CD14-positive monocyte (primary cell): Measurements from ENCODE around the gene APBA2. TPM values are rescaled to one million over a fixed set of nuclear protein-coding genes. Genes with fewer than 3 reads are reported as not detected.
"Not testable (repeated sequence)": the region's sequence is repeated elsewhere in the genome, so short reads cannot be mapped to it uniquely, and the experiment has no call there.

Source experiments
- DNase-seq, 3 donors: peaks; one replicate each; pipeline ENCODE4 v3.0.0-alpha.2; 2011 to 2022
- H2AFZ ChIP-seq: 2 replicates; pipeline ENCODE4 v1.6.0; 2012; ENCODE audit warnings: mild to moderate bottlenecking, low read depth, low read length, inconsistent platforms; ENCODE audit not compliant: insufficient read depth, poor library complexity, severe bottlenecking
- H3K27ac ChIP-seq, 2 donors: 1 replicate in 1 of 2; 2 replicates in 1 of 2; pipeline ENCODE4 v1.5.1; 2012 to 2013; ENCODE audit warnings: low read length in 2 of 2, control low read depth in 1 of 2, inconsistent platforms in 1 of 2, low read depth in 1 of 2, mild to moderate bottlenecking in 1 of 2
- H3K27me3 ChIP-seq, 2 donors: one replicate each; pipeline versions ENCODE4 v1.6.0 to v1.6.1; 2011 to 2013; ENCODE audit warnings: low read length in 2 of 2; ENCODE audit not compliant: control insufficient read depth in 2 of 2, insufficient read depth in 2 of 2
- H3K36me3 ChIP-seq, 2 donors: replicated peaks in 1 of 2; 1 replicate in 1 of 2; 2 replicates in 1 of 2; pipeline versions ENCODE4 v1.5.1 to v1.6.1; 2012 to 2013; ENCODE audit warnings: low read length in 2 of 2, control low read depth in 1 of 2, inconsistent platforms in 1 of 2, mild to moderate bottlenecking in 1 of 2; ENCODE audit not compliant: insufficient read depth in 2 of 2, control insufficient read depth in 1 of 2
- H3K4me1 ChIP-seq, 2 donors: 1 replicate in 1 of 2; 2 replicates in 1 of 2; pipeline versions ENCODE4 v1.5.1 to v1.6.1; 2012 to 2013; ENCODE audit warnings: low read length in 2 of 2, control low read depth in 1 of 2, inconsistent platforms in 1 of 2, mild to moderate bottlenecking in 1 of 2, moderate library complexity in 1 of 2; ENCODE audit not compliant: insufficient read depth in 2 of 2, control insufficient read depth in 1 of 2
- H3K4me2 ChIP-seq: replicated peaks from 2 replicates; pipeline ENCODE3; 2012; ENCODE audit warnings: low read length, moderate library complexity, mild to moderate bottlenecking; ENCODE audit not compliant: poor library complexity, severe bottlenecking; ENCODE audit errors: extremely low read depth
- H3K4me3 ChIP-seq, 3 experiments: fragments of 200-600 bp in 1 of 3; sonication (generic) in 1 of 3; replicated peaks in 1 of 3; 1 replicate in 2 of 3; 2 replicates in 1 of 3; pipeline ENCODE4 v1.5.1; 2011 to 2013; ENCODE audit warnings: low read length in 3 of 3, mild to moderate bottlenecking in 3 of 3, control low read depth in 2 of 3, low read depth in 2 of 3, inconsistent platforms in 1 of 3, moderate library complexity in 1 of 3
- H3K79me2 ChIP-seq: 2 replicates; pipeline ENCODE4 v1.6.0; 2012; ENCODE audit warnings: mild to moderate bottlenecking, control low read depth, inconsistent platforms, low read length, moderate library complexity; ENCODE audit not compliant: insufficient read depth
- H3K9ac ChIP-seq: 2 replicates; pipeline ENCODE4 v1.6.0; 2017; ENCODE audit warnings: low read length, mild to moderate bottlenecking; ENCODE audit not compliant: insufficient read depth, poor library complexity, severe bottlenecking
- H3K9me3 ChIP-seq, 2 donors: replicated peaks in 1 of 2; 1 replicate in 1 of 2; 2 replicates in 1 of 2; pipeline versions ENCODE4 v1.5.1 to v1.6.1; 2012 to 2013; ENCODE audit warnings: low read length in 2 of 2, control low read depth in 1 of 2; ENCODE audit not compliant: control insufficient read depth in 1 of 2, insufficient read depth in 1 of 2
- H4K20me1 ChIP-seq: 2 replicates; pipeline ENCODE4 v1.6.0; 2012; ENCODE audit warnings: mild to moderate bottlenecking, low read length, control low read depth, moderate library complexity; ENCODE audit not compliant: insufficient read depth
- H3K27ac Mint-ChIP-seq, 7 donors: one replicate each; pipeline ENCODE4 v1.8.0; 2020; ENCODE audit warnings: mild to moderate bottlenecking in 7 of 7, mixed read lengths in 7 of 7, moderate library complexity in 6 of 7, inconsistent platforms in 2 of 7
- H3K27me3 Mint-ChIP-seq, 3 donors: one replicate each; pipeline ENCODE4 v1.8.0; 2021 to 2022; ENCODE audit warnings: low read depth in 3 of 3, mild to moderate bottlenecking in 3 of 3, mixed read lengths in 3 of 3, moderate library complexity in 3 of 3, inconsistent platforms in 1 of 3
- H3K36me3 Mint-ChIP-seq, 2 donors: one replicate each; pipeline ENCODE4 v1.8.0; 2020; ENCODE audit warnings: mixed read lengths in 2 of 2, inconsistent platforms in 1 of 2, mild to moderate bottlenecking in 1 of 2
- H3K4me1 Mint-ChIP-seq: one replicate; pipeline ENCODE4 v1.8.0; 2020; ENCODE audit warnings: mild to moderate bottlenecking, mixed read lengths
- H3K4me3 Mint-ChIP-seq, 2 donors: one replicate each; pipeline ENCODE4 v1.8.0; 2020; ENCODE audit warnings: mild to moderate bottlenecking in 2 of 2, mixed read lengths in 2 of 2, moderate library complexity in 1 of 2
- H3K9me3 Mint-ChIP-seq, 7 donors: one replicate each; pipeline ENCODE4 v1.8.0; 2020 to 2022; ENCODE audit warnings: mixed read lengths in 7 of 7, mild to moderate bottlenecking in 6 of 7, moderate library complexity in 6 of 7, inconsistent platforms in 2 of 7
- CTCF ChIP-seq: fragments of 200-600 bp; IDR thresholded peaks from one replicate; pipeline ENCODE4 v1.8.0; 2022; ENCODE audit warnings: antibody characterized with exemption, mild to moderate bottlenecking
- WGBS: methylation state at CpG from one replicate; pipeline ENCODE4 v1.1.5; 2013; ENCODE audit warnings: missing lambda C conversion rate; ENCODE audit not compliant: insufficient coverage; 5-methylcytosine and 5-hydroxymethylcytosine counted together
- intact Hi-C, 2 donors: fragments of 100-400 bp; cut with micrococcal nuclease; formaldehyde crosslinking; loops; one replicate each; pipeline versions ENCODE4 v1.15.0 to v1.15.1; 2023
- polyA plus RNA-seq, 3 donors: library from polyadenylated mRNA; depleted of rRNA in 1 of 3; unstranded in 2 of 3; stranded (reverse) in 1 of 3; fragments of 300-500 nt in 2 of 3; fragments of >200 nt in 1 of 3; fragmentation: Illumina TruSeq in 2 of 3; gene quantifications; 1 replicate in 2 of 3; 2 replicates in 1 of 3; pipeline ENCODE4 v1.2.3, GENCODE V29; 2012 to 2021

The APBA2 gene
- polyA plus RNA-seq, 3 donors = 0.30 TPM; not detected in 2

- Histone ChIP-seq H3K4me2 (no peak overlapping the region), H3K36me3 (no peaks in the 10 kb centered on the region), H3K4me3 (no peak overlapping the region), H2AFZ (no peak overlapping the region), H3K9ac (no peak overlapping the region), H3K9me3 (peaks cover 0 to 2% of the 10 kb centered on the region in 2 donors), H3K79me2 (no peaks in the 10 kb centered on the region), H4K20me1 (no peaks in the 10 kb centered on the region), H3K27ac (no peak overlapping the region), H3K4me1 (no peaks in the 10 kb centered on the region), H3K27me3 (no peaks in the 10 kb centered on the region)
- Mint-ChIP-seq H3K36me3 (no peaks in the 10 kb centered on the region), H3K4me1 (no peaks in the 10 kb centered on the region), H3K9me3 (peaks cover 0 to 12% (median 10%) of the 10 kb centered on the region in 7 donors), H3K4me3 (no peak overlapping the region), H3K27me3 (peaks cover 0 to 7% (median 5%) of the 10 kb centered on the region in 3 donors), H3K27ac (no peak overlapping the region)
- no peak for TF ChIP-seq CTCF
- intact Hi-C loops = no loop called here
- 80% methylated on average over 4 of the region's 5 CpGs for WGBS
- DNase-seq = no peak
These were observed 138.9 kb downstream of the APBA2 start for GRCh38 chr15:29024662-29025061.

DNA sequence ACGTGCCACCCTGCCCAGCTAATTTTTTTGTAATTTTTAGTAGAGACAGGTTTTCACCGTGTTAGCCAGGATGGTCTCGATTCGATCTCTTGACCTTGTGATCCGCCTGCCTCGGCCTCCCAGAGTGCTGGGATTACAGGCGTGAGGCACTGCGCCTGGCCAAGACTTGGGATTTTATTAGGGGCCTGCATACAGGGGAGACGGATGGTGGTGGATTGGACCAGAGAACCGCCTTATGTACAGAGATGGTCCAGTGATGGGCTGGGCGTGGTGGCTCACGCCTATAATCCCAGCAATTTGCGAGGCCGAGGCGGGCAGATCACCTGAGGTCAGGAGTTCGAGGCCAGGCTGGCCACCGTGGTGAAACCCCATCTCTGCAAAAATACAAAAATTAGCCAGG, 139.6 kb downstream of the APBA2 start:
- H3K4me1 Mint-ChIP-seq, H4K20me1 ChIP-seq, H3K36me3 Mint-ChIP-seq, intact Hi-C loops, DNase-seq, H3K4me3 ChIP-seq, H3K27ac ChIP-seq, H2AFZ ChIP-seq, H3K9ac ChIP-seq, H3K27ac Mint-ChIP-seq, H3K79me2 ChIP-seq, H3K9me3 ChIP-seq, H3K4me3 Mint-ChIP-seq, H3K36me3 ChIP-seq, H3K4me1 ChIP-seq, H3K27me3 Mint-ChIP-seq, H3K27me3 ChIP-seq, H3K4me2 ChIP-seq: not testable (repeated sequence)
- H3K9me3 Mint-ChIP-seq = peaks cover 0 to 17% (median 10%) of the 10 kb centered on the region in 7 donors
- 97% methylated on average over 11 of the region's 17 CpGs for WGBS

DNA sequence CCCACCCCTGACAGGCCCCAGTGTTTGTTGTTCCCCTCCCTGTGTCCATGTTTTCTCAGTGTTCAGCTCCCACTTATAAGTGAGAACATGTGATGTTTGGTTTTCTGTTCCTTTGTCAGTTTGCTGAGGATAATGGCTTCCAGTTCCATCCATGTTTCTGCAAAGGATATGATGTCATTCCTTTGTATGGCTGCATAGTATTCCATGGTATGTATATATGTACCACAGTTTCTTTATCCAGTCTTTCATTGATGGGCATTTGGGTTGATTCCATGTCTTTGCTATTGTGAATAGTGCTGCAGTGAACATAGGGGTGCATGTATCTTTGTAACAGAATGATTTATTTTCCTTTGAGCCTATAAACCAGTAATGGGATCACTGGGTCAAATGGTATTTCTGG, 142.4 kb downstream of the APBA2 start:
- intact Hi-C loops, H3K4me1 Mint-ChIP-seq, DNase-seq, H4K20me1 ChIP-seq, H3K36me3 ChIP-seq, H3K27me3 ChIP-seq, H3K27me3 Mint-ChIP-seq, H3K4me3 Mint-ChIP-seq, H3K36me3 Mint-ChIP-seq, H3K4me3 ChIP-seq, H3K4me2 ChIP-seq, H3K9ac ChIP-seq, H3K27ac Mint-ChIP-seq, H3K79me2 ChIP-seq, H2AFZ ChIP-seq, H3K27ac ChIP-seq, H3K4me1 ChIP-seq: not testable (repeated sequence)
- H3K9me3 Mint-ChIP-seq = peaks cover 8 to 32% (median 20%) of the 10 kb centered on the region in 7 donors
- H3K9me3 ChIP-seq = peaks cover 6 to 12% of the 10 kb centered on the region in 2 donors
